GM12878 (cell line): Measurements from ENCODE around the gene COX18.

Source experiments
- BCL11A ChIP-seq: IDR thresholded peaks from 2 replicates; pipeline ENCODE4 v1.6.1; 2011; ENCODE audit warnings: low read depth, low read length
- BMI1 ChIP-seq: fragments of 450-650 bp; IDR thresholded peaks from 2 replicates; pipeline ENCODE4 v1.6.1; 2016; ENCODE audit warnings: mild to moderate bottlenecking, moderate library complexity, borderline replicate concordance
- CTCF ChIP-seq, 3 experiments: IDR thresholded peaks in 2 of 3; conservative IDR thresholded peaks in 1 of 3; 2 replicates each; pipeline ENCODE4 v1.5.1; 2011; ENCODE audit warnings: low read depth in 3 of 3, low read length in 3 of 3, mild to moderate bottlenecking in 3 of 3, control low read depth in 2 of 3, moderate library complexity in 2 of 3, inconsistent platforms in 1 of 3, mixed read lengths in 1 of 3; ENCODE audit not compliant: control insufficient read depth in 2 of 3, insufficient read depth in 1 of 3; ENCODE audit errors: extremely low read depth in 1 of 3
- EP300 ChIP-seq, 2 experiments: fragments of 150-350 bp in 1 of 2; IDR thresholded peaks; 2 replicates each; pipeline ENCODE4 v1.6.1; 2011 to 2012; ENCODE audit warnings: low read depth in 2 of 2, low read length in 2 of 2, borderline replicate concordance in 1 of 2, improper control_type of control experiment in 1 of 2, inconsistent platforms in 1 of 2; ENCODE audit not compliant: control insufficient read depth in 1 of 2
- SIN3A ChIP-seq: IDR thresholded peaks from 2 replicates; pipeline ENCODE4 v1.6.1; 2012; ENCODE audit warnings: low read depth, low read length, improper control_type of control experiment
- TCF7 ChIP-seq: IDR thresholded peaks from 2 replicates; pipeline ENCODE4 v1.6.1; 2014; ENCODE audit warnings: antibody characterized with exemption, borderline replicate concordance
- USF2 ChIP-seq: IDR thresholded peaks from 2 replicates; pipeline ENCODE4 v1.6.1; 2011; ENCODE audit warnings: low read depth, low read length, improper control_type of control experiment, borderline replicate concordance
- ZBTB40 ChIP-seq: fragments of 450-650 bp; IDR thresholded peaks from 2 replicates; pipeline ENCODE4 v1.6.1; 2016; ENCODE audit warnings: mild to moderate bottlenecking, moderate library complexity, borderline replicate concordance

GRCh38 chr4:73053076-73053475 is 16.4 kb downstream of the COX18 start:
- TF ChIP-seq BCL11A (no peak), USF2 (no peak), ZBTB40 (no peak), EP300 (IDR thresholded peaks at IDR 0.05; ENCODE audit: borderline replicate concordance in 1 of 2, control insufficient read depth in 1 of 2, low read depth in 2 of 2, low read length in 2 of 2) (no peak), TCF7 (no peak), CTCF (IDR thresholded peaks at IDR 0.05 in 2 of 3, conservative IDR thresholded peaks at IDR 0.05 in 1 of 3; ENCODE audit: control insufficient read depth in 2 of 3, extremely low read depth in 1 of 3, insufficient read depth in 1 of 3, low read depth in 3 of 3, low read length in 3 of 3) (no peak), SIN3A (no peak), BMI1 (no peak)
